ENCODE measurements around the gene MCM3.

The MCM3 gene

GRCh38 chr6:52301326-52301725 is 16.8 kb upstream of the MCM3 start:
- no peak for ATAC-seq

GRCh38 chr6:52300489-52300931 is 16.0 kb upstream of the MCM3 start:
- ATAC-seq = no peak

GRCh38 chr6:52299653-52300052 is 15.1 kb upstream of the MCM3 start:
- no peak for ATAC-seq

GRCh38 chr6:52297433-52297832 is 12.9 kb upstream of the MCM3 start:
- peak; percentile 15 to 21 for ATAC-seq

GRCh38 chr6:52293067-52293466 is 8.5 kb upstream of the MCM3 start:
- ATAC-seq = no peak

GRCh38 chr6:52288841-52289240 is 4.3 kb upstream of the MCM3 start:
- ATAC-seq = no peak

GRCh38 chr6:52288216-52288615 is 3.7 kb upstream of the MCM3 start:
- ATAC-seq = no peak

- no peak for ATAC-seq
Measured at GRCh38 chr6:52286798-52287432, 2.4 kb upstream of the MCM3 start.

GRCh38 chr6:52285177-52286068 is 881 bp upstream of the MCM3 start:
- ATAC-seq = no peak

- ATAC-seq = no peak
Measured at GRCh38 chr6:52284131-52284459, 447 bp downstream of the MCM3 start.

GRCh38 chr6:52283111-52283510 is 1.4 kb downstream of the MCM3 start:
- ATAC-seq = no peak

GRCh38 chr6:52276130-52276529 is 8.4 kb downstream of the MCM3 start:
- no peak for ATAC-seq

GRCh38 chr6:52271852-52272460 is 12.6 kb downstream of the MCM3 start:
- no peak for ATAC-seq

- ATAC-seq = peak; percentile 65 to 67
Measured at GRCh38 chr6:52263709-52264540, 20.6 kb downstream of the MCM3 start.

- ATAC-seq = no peak
Measured at GRCh38 chr6:52262620-52263344, 21.8 kb downstream of the MCM3 start.

GRCh38 chr6:52261229-52261628 is 23.3 kb downstream of the MCM3 start:
- ATAC-seq = no peak

GRCh38 chr6:52260634-52261033 is 23.9 kb downstream of the MCM3 start:
- no peak for ATAC-seq

- ATAC-seq = no peak
Measured at GRCh38 chr6:52255434-52255833, 29.1 kb downstream of the MCM3 start.

- peak; percentile 69 for ATAC-seq
Measured at GRCh38 chr6:52254731-52255378, 29.7 kb downstream of the MCM3 start.

GRCh38 chr6:52253494-52253893 is 31.0 kb downstream of the MCM3 start:
- ATAC-seq = peak in 1 of 2 donors; percentile 36

- ATAC-seq = no peak
Measured at GRCh38 chr6:52251113-52251512, 33.4 kb downstream of the MCM3 start.

- no peak for ATAC-seq
Measured at GRCh38 chr6:52249078-52249477, 35.5 kb downstream of the MCM3 start.

Measured in activated CD4-positive, CD25-positive, alpha-beta regulatory T cell treated with anti-CD3 and anti-CD28 coated beads, Interleukin-2, amount 50 U/mL, for 24 hours (primary cell).